H1 (cell line): Measurements from ENCODE around the gene CELF4.

Experiments
- CBX5 ChIP-seq: fragments of 300-800, 300-1000 bp; sonication (generic); IDR thresholded peaks from 2 replicates; pipeline ENCODE4 v1.7.1; 2016; ENCODE audit warnings: antibody characterized with exemption, low read length, low read depth
- NRF1 ChIP-seq: IDR thresholded peaks from 2 replicates; pipeline ENCODE4 v1.6.1; 2011; ENCODE audit warnings: mild to moderate bottlenecking, low read depth, low read length, improper control_type of control experiment
- POLR2A ChIP-seq, 2 experiments: IDR thresholded peaks; 1 replicate in 1 of 2; 2 replicates in 1 of 2; pipeline ENCODE4 v1.6.1; 2011; ENCODE audit warnings: low read depth in 2 of 2, low read length in 2 of 2, mild to moderate bottlenecking in 2 of 2; ENCODE audit errors: control extremely low read depth in 1 of 2
- RAD21 ChIP-seq, 2 experiments: IDR thresholded peaks in 1 of 2; conservative IDR thresholded peaks in 1 of 2; 2 replicates each; pipeline ENCODE4 v1.6.1; 2011; ENCODE audit warnings: low read depth in 2 of 2, low read length in 2 of 2, improper control_type of control experiment in 1 of 2, inconsistent platforms in 1 of 2, mild to moderate bottlenecking in 1 of 2, moderate library complexity in 1 of 2
- RFX5 ChIP-seq: IDR thresholded peaks from 2 replicates; pipeline ENCODE4 v1.6.1; 2011; ENCODE audit warnings: low read depth, low read length, improper control_type of control experiment, borderline replicate concordance
- SAP30 ChIP-seq: fragments of 300-600 bp; sonication (generic); IDR thresholded peaks from 2 replicates; pipeline ENCODE4 v1.7.1; 2012; ENCODE audit warnings: low read length, moderate library complexity, mild to moderate bottlenecking, inconsistent platforms; ENCODE audit not compliant: insufficient read depth, insufficient replicate concordance
- TBP ChIP-seq: IDR thresholded peaks from 2 replicates; pipeline ENCODE4 v1.6.1; 2011; ENCODE audit warnings: low read depth, low read length, improper control_type of control experiment
- ZNF274 ChIP-seq: IDR thresholded peaks from 2 replicates; pipeline ENCODE4 v1.7.0; 2012; ENCODE audit warnings: low read length, borderline replicate concordance; ENCODE audit errors: extremely low read depth
- TF ChIP-seq, protein P1 (sequence below), 3 experiments: IDR thresholded peaks; 1 replicate in 2 of 3; 2 replicates in 1 of 3; pipeline versions ENCODE4 v1.5.1 to v1.6.1; 2011; ENCODE audit warnings: low read length in 3 of 3, mild to moderate bottlenecking in 3 of 3, inconsistent platforms in 2 of 3, low read depth in 1 of 3, moderate library complexity in 1 of 3; ENCODE audit not compliant: insufficient read depth in 1 of 3; ENCODE audit errors: control extremely low read depth in 1 of 3
- TF ChIP-seq, protein P2 (sequence below): IDR thresholded peaks from 2 replicates; pipeline ENCODE4 v1.6.1; 2012; ENCODE audit warnings: inconsistent platforms
- TF ChIP-seq, protein P3 (sequence below): IDR thresholded peaks from 2 replicates; pipeline ENCODE4 v1.6.1; 2011; ENCODE audit warnings: low read depth, mild to moderate bottlenecking, low read length; ENCODE audit not compliant: insufficient read depth

DNA sequence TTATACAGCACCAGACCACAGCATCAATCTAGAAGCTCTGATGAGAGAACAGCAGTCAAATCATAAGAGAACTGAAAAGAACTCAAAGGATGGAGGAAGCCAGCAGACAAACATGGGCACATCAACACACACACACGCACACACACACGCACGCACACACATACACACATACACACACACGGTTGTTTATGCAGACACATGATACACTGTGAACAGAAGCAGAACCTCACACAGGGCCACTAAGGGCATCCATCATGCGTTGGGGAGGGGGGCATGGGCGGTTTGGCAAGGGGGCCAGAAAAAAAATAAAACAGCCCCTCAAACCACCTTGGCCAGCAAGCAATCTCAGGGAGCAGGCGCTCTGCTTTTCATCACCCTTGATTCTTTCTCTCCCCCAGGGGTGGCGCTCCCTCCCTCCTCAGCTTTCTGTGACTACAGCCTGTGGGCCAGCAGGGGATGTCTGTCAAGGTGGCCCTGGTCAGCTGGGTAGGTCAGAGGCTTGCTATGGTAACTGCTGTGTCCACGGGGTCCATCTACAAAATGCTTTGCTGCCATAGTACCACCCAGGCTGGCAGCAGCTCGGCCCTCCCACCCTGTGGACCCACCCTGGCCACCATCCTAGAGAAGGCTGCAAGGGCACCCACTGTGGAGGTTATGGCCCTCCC, 318.0 kb downstream of the CELF4 start:
- TF ChIP-seq, protein P1, sequence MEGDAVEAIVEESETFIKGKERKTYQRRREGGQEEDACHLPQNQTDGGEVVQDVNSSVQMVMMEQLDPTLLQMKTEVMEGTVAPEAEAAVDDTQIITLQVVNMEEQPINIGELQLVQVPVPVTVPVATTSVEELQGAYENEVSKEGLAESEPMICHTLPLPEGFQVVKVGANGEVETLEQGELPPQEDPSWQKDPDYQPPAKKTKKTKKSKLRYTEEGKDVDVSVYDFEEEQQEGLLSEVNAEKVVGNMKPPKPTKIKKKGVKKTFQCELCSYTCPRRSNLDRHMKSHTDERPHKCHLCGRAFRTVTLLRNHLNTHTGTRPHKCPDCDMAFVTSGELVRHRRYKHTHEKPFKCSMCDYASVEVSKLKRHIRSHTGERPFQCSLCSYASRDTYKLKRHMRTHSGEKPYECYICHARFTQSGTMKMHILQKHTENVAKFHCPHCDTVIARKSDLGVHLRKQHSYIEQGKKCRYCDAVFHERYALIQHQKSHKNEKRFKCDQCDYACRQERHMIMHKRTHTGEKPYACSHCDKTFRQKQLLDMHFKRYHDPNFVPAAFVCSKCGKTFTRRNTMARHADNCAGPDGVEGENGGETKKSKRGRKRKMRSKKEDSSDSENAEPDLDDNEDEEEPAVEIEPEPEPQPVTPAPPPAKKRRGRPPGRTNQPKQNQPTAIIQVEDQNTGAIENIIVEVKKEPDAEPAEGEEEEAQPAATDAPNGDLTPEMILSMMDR (IDR thresholded peaks at IDR 0.05; ENCODE audit: control extremely low read depth in 1 of 3, insufficient read depth in 1 of 3, low read depth in 1 of 3, low read length in 3 of 3): peak in 1 of 3 experiments; percentile 17; a peak in 1 of 4 replicates
- TF ChIP-seq ZNF274 (no peak), RFX5 (no peak), SAP30 (no peak), POLR2A (IDR thresholded peaks at IDR 0.05; ENCODE audit: control extremely low read depth in 1 of 2, low read depth in 2 of 2, low read length in 2 of 2) (no peak), RAD21 (IDR thresholded peaks at IDR 0.05 in 1 of 2, conservative IDR thresholded peaks at IDR 0.05 in 1 of 2; ENCODE audit: low read depth in 2 of 2, low read length in 2 of 2) (no peak), TBP (no peak), CBX5 (no peak), NRF1 (no peak)
- TF ChIP-seq, protein P2, sequence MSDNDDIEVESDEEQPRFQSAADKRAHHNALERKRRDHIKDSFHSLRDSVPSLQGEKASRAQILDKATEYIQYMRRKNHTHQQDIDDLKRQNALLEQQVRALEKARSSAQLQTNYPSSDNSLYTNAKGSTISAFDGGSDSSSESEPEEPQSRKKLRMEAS: no peak
- TF ChIP-seq, protein P3, sequence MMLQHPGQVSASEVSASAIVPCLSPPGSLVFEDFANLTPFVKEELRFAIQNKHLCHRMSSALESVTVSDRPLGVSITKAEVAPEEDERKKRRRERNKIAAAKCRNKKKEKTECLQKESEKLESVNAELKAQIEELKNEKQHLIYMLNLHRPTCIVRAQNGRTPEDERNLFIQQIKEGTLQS: no peak
